ENCODE results near the gene UNG. TPM values are rescaled to one million over a fixed set of nuclear protein-coding genes. Genes with fewer than 3 reads are reported as not detected.

The UNG gene
- total RNA-seq, 4 donors from 2014 or later, result 6.7 to 29.4 (median 20.9) TPM

DNA sequence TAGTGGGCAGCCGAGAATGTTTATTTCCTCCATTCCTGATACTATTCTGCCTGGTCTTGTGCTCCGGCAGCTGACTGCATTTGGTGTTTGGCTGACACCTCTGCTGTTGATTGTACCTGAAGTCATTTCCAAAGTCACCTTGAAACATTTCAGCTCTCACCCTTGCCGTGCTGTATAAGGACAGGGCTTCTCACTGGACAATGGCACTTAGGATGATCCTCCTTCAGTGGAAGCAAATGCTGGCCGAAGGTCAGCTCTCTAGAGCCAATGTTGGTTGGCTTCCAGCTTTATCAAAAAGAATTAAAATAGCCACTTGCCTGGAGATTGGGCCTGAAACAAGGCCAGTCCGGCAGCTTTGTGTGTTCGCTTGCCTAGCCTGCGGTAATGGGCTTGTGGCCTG, 63.0 kb downstream of the UNG start:
- no peaks in the 10 kb centered on the region for H3K9me3 ChIP-seq
- no peaks in the 10 kb centered on the region for H3K36me3 ChIP-seq
- no peak for DNase-seq
- intact Hi-C loops (cut with DNase I; ENCODE audit: low total_unique reads) (no loop called here), in situ Hi-C loops (cut with MboI; ENCODE audit: low pct_ligation_motif_present in 1 of 4, low pct_unique_long_range_greater_than_20kb in 1 of 4, low sequenced_read_pairs in 3 of 4) (no loop called here)
- H3K27me3 ChIP-seq, result no peaks in the 10 kb centered on the region
- no peak overlapping the region for H3K4me3 ChIP-seq
- WGBS, 2 donors (ENCODE audit: low coverage in 1 of 2), result 86 to 100% methylated on average over 1 to 7 of the region's 7 CpGs
- TF ChIP-seq POLR2A (IDR thresholded peaks at IDR 0.05) (no peak), POLR2AphosphoS5 (IDR thresholded peaks at IDR 0.05) (no peak)
- peak overlapping the region; percentile 8 to 61 (median 57) for H3K27ac ChIP-seq
- H3K4me1 ChIP-seq, result peaks cover 4 to 32% (median 12%) of the 10 kb centered on the region in 4 donors

Small RNAs within 50 kb of the gene (small RNA-seq; reads per million reads assigned to genes)
- 0 reads per million in 4 donors for gene RNA5SP372

Other genes starting within 250 kb of the UNG start
- 10 to 100 TPM; 15.0 to 39.0 (median 18.9) TPM for gene SSH1, start 240.0 kb upstream of the UNG start, total RNA-seq
- gene DAO, start 217.5 kb upstream of the UNG start, total RNA-seq, result 1 to 10 TPM in 3 of 4 donors, not detected in 1; 3.7 to 7.1 (median 4.4) TPM
- gene SVOP, start 76.5 kb upstream of the UNG start, total RNA-seq, result under 1 TPM in 2 of 4 donors, not detected in 2; 0.16 to 0.55 TPM
- 10 to 100 TPM in 3 of 4 donors, 1 to 10 TPM in 1; 6.8 to 38.9 (median 24.9) TPM for gene USP30, start 45.0 kb upstream of the UNG start, total RNA-seq
- 10 to 100 TPM in 1 of 4 donors, 1 to 10 TPM in 2, not detected in 1; 3.4 to 11.1 (median 7.1) TPM for gene ALKBH2, start 4.1 kb upstream of the UNG start, total RNA-seq
- 100 to 1,000 TPM in 2 of 4 donors, 10 to 100 TPM in 2; 69.5 to 132 (median 93.6) TPM for gene ACACB, start 19.0 kb downstream of the UNG start, total RNA-seq
- gene FOXN4, start 211.7 kb downstream of the UNG start, total RNA-seq, result not detected